Measurements from ENCODE around the gene ITGB2.

GRCh38 chr21:44857127-44857892 lies 63.4 kb downstream of the ITGB2 start:
- TF ChIP-seq CTCF (IDR thresholded peaks at IDR 0.05), result no peak
- no peak for TF ChIP-seq FOXJ3 (CRISPR knock-in tag; IDR thresholded peaks at IDR 0.05; ENCODE audit: borderline replicate concordance)
- no peak for TF ChIP-seq JUN (CRISPR knock-in tag; IDR thresholded peaks at IDR 0.05)
